ENCODE measurements around the gene CAST. TPM values are rescaled to one million over a fixed set of nuclear protein-coding genes. Genes with fewer than 3 reads are reported as not detected.

The CAST gene
- total and polyA plus RNA-seq, 2 donors (not counting 3 experiments of a cell fraction or from before 2014, with no cell fraction given) = 33.7 to 194 TPM

DNA sequence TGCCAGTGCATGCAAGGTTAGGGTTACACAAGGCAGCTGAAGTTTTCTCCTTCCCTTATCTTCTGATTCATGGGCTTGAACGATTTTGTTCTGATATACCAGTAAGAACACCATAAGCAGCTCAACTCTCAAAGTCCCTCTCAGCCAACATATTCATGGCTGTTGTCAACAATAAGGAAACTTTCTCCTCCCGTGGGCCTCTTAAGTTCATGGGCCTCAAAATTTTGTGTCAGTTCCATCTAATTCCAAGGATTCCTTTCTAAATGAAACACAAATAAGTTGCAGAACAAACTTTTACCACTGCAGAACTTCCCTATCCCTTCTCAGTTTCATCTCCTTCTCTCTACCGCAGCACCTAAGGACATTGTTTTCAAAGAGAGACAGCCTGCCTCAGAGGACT, 23.6 kb upstream of the CAST start:
- TF ChIP-seq MAX (IDR thresholded peaks at IDR 0.05; ENCODE audit: insufficient read depth, insufficient read length) (no peak), MYC (IDR thresholded peaks at IDR 0.05; ENCODE audit: low read depth, low read length) (no peak), EZH2 (IDR thresholded peaks at IDR 0.05; ENCODE audit: borderline replicate concordance, low read depth, low read length, severe bottlenecking) (no peak), GATA2 (IDR thresholded peaks at IDR 0.05; ENCODE audit: insufficient read depth, insufficient read length, low read depth, low read length) (no peak), POLR2AphosphoS5 (IDR thresholded peaks at IDR 0.05; ENCODE audit: insufficient read depth, low read depth, low read length) (no peak), FOS (IDR thresholded peaks at IDR 0.05; ENCODE audit: borderline replicate concordance, insufficient read depth, low read length) (no peak), POLR2A (IDR thresholded peaks at IDR 0.05; ENCODE audit: low read depth, low read length) (no peak)
- FAIRE-seq = no peak
- Histone ChIP-seq H3K9me1 (replicated peaks; ENCODE audit: control insufficient read depth, extremely low read depth, insufficient read depth, low read length) (no peaks in the 10 kb centered on the region), H2AFZ (ENCODE audit: low read depth, low read length) (no peak overlapping the region), H3K4me2 (ENCODE audit: insufficient read depth, low read length) (no peak overlapping the region), H3K4me1 (ENCODE audit: control insufficient read depth, extremely low read depth, insufficient read depth, low read length) (no peaks in the 10 kb centered on the region), H3K9ac (replicated peaks; ENCODE audit: extremely low read depth, insufficient read depth, low read length) (no peak overlapping the region), H3K27me3 (ENCODE audit: control insufficient read depth in 2 of 2, insufficient read depth in 2 of 2, low read length in 2 of 2) (no peaks in the 10 kb centered on the region), H3K79me2 (ENCODE audit: control insufficient read depth, insufficient read depth, low read length) (no peaks in the 10 kb centered on the region), H3K36me3 (ENCODE audit: control insufficient read depth in 2 of 2, extremely low read depth in 1 of 2, insufficient read depth in 2 of 2, low read length in 2 of 2) (no peaks in the 10 kb centered on the region), H3K4me3 (replicated peaks in 1 of 3; ENCODE audit: insufficient read depth in 1 of 3, low read depth in 1 of 3, low read length in 3 of 3) (no peak overlapping the region), H3K27ac (ENCODE audit: insufficient read depth, low read depth, low read length) (no peak overlapping the region), H4K20me1 (replicated peaks; ENCODE audit: control insufficient read depth, extremely low read depth, insufficient read depth, low read length) (no peaks in the 10 kb centered on the region), H3K9me3 (replicated peaks; ENCODE audit: control insufficient read depth, insufficient read depth, low read length) (no peaks in the 10 kb centered on the region)
- DNase-seq (ENCODE audit: low read depth, low spot score) = no peak
- BruUV-seq (replicated peaks) = no TSS peak
- dilution Hi-C loops (cut with MboI; ENCODE audit: extremely low pct_ligation_motif_present, low sequenced_read_pairs) = no loop called here
- intact Hi-C loops (cut with micrococcal nuclease) = no loop called here
- ChIA-PET CTCF (no interaction called here), POLR2A (no interaction called here)

GRCh38 chr5:96640696-96641095, 21.5 kb upstream of the CAST start:
- Histone ChIP-seq H3K27ac (ENCODE audit: insufficient read depth, low read depth, low read length) (no peak overlapping the region), H3K4me1 (ENCODE audit: control insufficient read depth, extremely low read depth, insufficient read depth, low read length) (no peaks in the 10 kb centered on the region), H2AFZ (ENCODE audit: low read depth, low read length) (no peak overlapping the region), H3K4me3 (replicated peaks in 1 of 3; ENCODE audit: insufficient read depth in 1 of 3, low read depth in 1 of 3, low read length in 3 of 3) (no peak overlapping the region), H4K20me1 (replicated peaks; ENCODE audit: control insufficient read depth, extremely low read depth, insufficient read depth, low read length) (no peaks in the 10 kb centered on the region), H3K9ac (replicated peaks; ENCODE audit: extremely low read depth, insufficient read depth, low read length) (no peak overlapping the region), H3K36me3 (ENCODE audit: control insufficient read depth in 2 of 2, extremely low read depth in 1 of 2, insufficient read depth in 2 of 2, low read length in 2 of 2) (no peaks in the 10 kb centered on the region), H3K27me3 (ENCODE audit: control insufficient read depth in 2 of 2, insufficient read depth in 2 of 2, low read length in 2 of 2) (no peaks in the 10 kb centered on the region), H3K9me3 (replicated peaks; ENCODE audit: control insufficient read depth, insufficient read depth, low read length) (no peaks in the 10 kb centered on the region), H3K79me2 (ENCODE audit: control insufficient read depth, insufficient read depth, low read length) (no peaks in the 10 kb centered on the region), H3K4me2 (ENCODE audit: insufficient read depth, low read length) (no peak overlapping the region), H3K9me1 (replicated peaks; ENCODE audit: control insufficient read depth, extremely low read depth, insufficient read depth, low read length) (no peaks in the 10 kb centered on the region)
- intact Hi-C loops (cut with micrococcal nuclease) (no loop called here), dilution Hi-C loops (cut with MboI; ENCODE audit: extremely low pct_ligation_motif_present, low sequenced_read_pairs) (no loop called here)
- no TSS peak for BruUV-seq (replicated peaks)
- TF ChIP-seq FOS (IDR thresholded peaks at IDR 0.05; ENCODE audit: borderline replicate concordance, insufficient read depth, low read length) = no peak
- TF ChIP-seq CTCF (IDR thresholded peaks at IDR 0.05; ENCODE audit: extremely low read depth in 1 of 2, insufficient read depth in 1 of 2, low read depth in 1 of 2, low read length in 2 of 2) = no peak
- TF ChIP-seq MAX (IDR thresholded peaks at IDR 0.05; ENCODE audit: insufficient read depth, insufficient read length) = no peak
- TF ChIP-seq EZH2 (IDR thresholded peaks at IDR 0.05; ENCODE audit: borderline replicate concordance, low read depth, low read length, severe bottlenecking) = no peak
- no peak for TF ChIP-seq GATA2 (IDR thresholded peaks at IDR 0.05; ENCODE audit: insufficient read depth, insufficient read length, low read depth, low read length)
- TF ChIP-seq JUN (IDR thresholded peaks at IDR 0.05; ENCODE audit: borderline replicate concordance, insufficient read depth, insufficient read length, low read depth) = no peak
- no peak for TF ChIP-seq POLR2AphosphoS5 (IDR thresholded peaks at IDR 0.05; ENCODE audit: insufficient read depth, low read depth, low read length)
- no peak for TF ChIP-seq MYC (IDR thresholded peaks at IDR 0.05; ENCODE audit: low read depth, low read length)
- no peak for TF ChIP-seq POLR2A (IDR thresholded peaks at IDR 0.05; ENCODE audit: low read depth, low read length)
- no peak for FAIRE-seq
- no peak for DNase-seq (ENCODE audit: low read depth, low spot score)
- ChIA-PET POLR2A (no interaction called here), CTCF (interaction anchor here (1.8 kb wide), 1 partner anchor 26 kb away, joined by 5 read pairs; no protein-coding TSS in a partner anchor)

Measured in endothelial cell of umbilical vein (primary cell).